Hepatocyte (in vitro differentiated cells): ENCODE measurements around the gene TNFAIP8L2. TPM values are rescaled to one million over a fixed set of nuclear protein-coding genes. Genes with fewer than 3 reads are reported as not detected.

Experiments
- DNase-seq: peaks from one replicate; pipeline ENCODE4 v3.0.0-alpha.2; 2016; ENCODE audit warnings: low spot score
- H2AFZ ChIP-seq: fragments of 200-600 bp; sonication (generic); 2 replicates; pipeline ENCODE4 v1.6.0; 2016; ENCODE audit warnings: antibody characterized with exemption, mild to moderate bottlenecking
- H3K27ac ChIP-seq: fragments of 200-600 bp; sonication (generic); 2 replicates; pipeline ENCODE4 v1.5.1; 2016; ENCODE audit warnings: mild to moderate bottlenecking
- H3K27me3 ChIP-seq: fragments of 200-600 bp; sonication (generic); 2 replicates; pipeline ENCODE4 v1.6.1; 2016
- H3K36me3 ChIP-seq: fragments of 200-600 bp; sonication (generic); replicated peaks from 2 replicates; pipeline ENCODE4 v1.5.1; 2016; ENCODE audit warnings: low read depth; ENCODE audit not compliant: insufficient read depth
- H3K4me1 ChIP-seq: fragments of 200-600 bp; sonication (generic); 2 replicates; pipeline ENCODE4 v1.5.1; 2016; ENCODE audit warnings: mild to moderate bottlenecking, moderate library complexity; ENCODE audit not compliant: insufficient read depth
- H3K4me2 ChIP-seq: fragments of 200-600 bp; sonication (generic); 2 replicates; pipeline ENCODE4 v1.6.0; 2016
- H3K4me3 ChIP-seq: fragments of 200-600 bp; sonication (generic); 2 replicates; pipeline ENCODE4 v1.5.1; 2016; ENCODE audit warnings: mild to moderate bottlenecking
- H3K79me2 ChIP-seq: fragments of 200-600 bp; sonication (generic); 2 replicates; pipeline ENCODE4 v1.6.0; 2017; ENCODE audit warnings: mild to moderate bottlenecking
- H3K9me2 ChIP-seq: fragments of 200-600 bp; sonication (generic); replicated peaks from 2 replicates; pipeline ENCODE4 v1.6.0; 2017; ENCODE audit warnings: mild to moderate bottlenecking; ENCODE audit not compliant: insufficient read depth
- H3K9me3 ChIP-seq: fragments of 200-600 bp; sonication (generic); 2 replicates; pipeline ENCODE4 v1.5.1; 2016; ENCODE audit warnings: low read depth, mild to moderate bottlenecking
- H4K20me1 ChIP-seq: fragments of 200-600 bp; sonication (generic); 2 replicates; pipeline ENCODE4 v1.6.0; 2016; ENCODE audit warnings: mild to moderate bottlenecking; ENCODE audit not compliant: insufficient read depth, poor library complexity, severe bottlenecking
- CTCF ChIP-seq: fragments of 200-600 bp; sonication (generic); IDR thresholded peaks from 2 replicates; pipeline ENCODE4 v1.5.1; 2016; ENCODE audit warnings: antibody characterized with exemption, mild to moderate bottlenecking; ENCODE audit not compliant: poor library complexity
- EZH2 ChIP-seq: fragments of 200-600 bp; sonication (generic); IDR thresholded peaks from 2 replicates; pipeline ENCODE4 v1.6.1; 2016; ENCODE audit warnings: antibody characterized with exemption, mild to moderate bottlenecking, borderline replicate concordance
- EZH2phosphoT487 ChIP-seq: fragments of 200-600 bp; sonication (generic); IDR thresholded peaks from one replicate; pipeline ENCODE4 v1.6.1; 2018; ENCODE audit warnings: antibody characterized with exemption, mild to moderate bottlenecking, low read depth, moderate library complexity; ENCODE audit not compliant: unreplicated experiment, severe bottlenecking
- WGBS: methylation state at CpG from one replicate; pipeline ENCODE4 v1.1.6; 2016; ENCODE audit warnings: low lambda C conversion rate; ENCODE audit errors: missing lambda C conversion rate; 5-methylcytosine and 5-hydroxymethylcytosine counted together
- polyA plus RNA-seq: library from polyadenylated mRNA; unstranded; fragments of >200 nt; fragmentation: Nextera tagmentation; extraction: Ambion mirVana; gene quantifications from 2 replicates; pipeline ENCODE4 v1.2.1, GENCODE V29; 2016
- total RNA-seq: library from RNA; depleted of rRNA; stranded (reverse); fragments of >200 nt; gene quantifications from 2 replicates; pipeline ENCODE4 v1.2.3, GENCODE V29; 2014

TNFAIP8L2 gene
- total and polyA plus RNA-seq, 2 experiments from 2014 or later = 0.70 TPM; not detected in 1

- no peak overlapping the region for H3K27ac ChIP-seq
- no peaks in the 10 kb centered on the region for H4K20me1 ChIP-seq
- H3K9me3 ChIP-seq = no peaks in the 10 kb centered on the region
- H3K4me3 ChIP-seq = no peak overlapping the region
- H3K27me3 ChIP-seq = peaks cover 17% of the 10 kb centered on the region
- no peak overlapping the region for H2AFZ ChIP-seq
- H3K4me2 ChIP-seq = peak overlapping the region; percentile 90
- TF ChIP-seq EZH2phosphoT487 (no peak), CTCF (no peak), EZH2 (no peak)
- no peaks in the 10 kb centered on the region for H3K36me3 ChIP-seq
- DNase-seq = no peak
- H3K9me2 ChIP-seq = no peaks in the 10 kb centered on the region
- peaks cover 14% of the 10 kb centered on the region for H3K4me1 ChIP-seq
- H3K79me2 ChIP-seq = no peaks in the 10 kb centered on the region
- WGBS = 63% methylated on average over 35 of the region's 65 CpGs
These were observed 23.2 kb upstream of the TNFAIP8L2 start for GRCh38 chr1:151133018-151133806.

GRCh38 chr1:151134396-151134795 lies 22.1 kb upstream of the TNFAIP8L2 start:
- Histone ChIP-seq H3K79me2 (no peaks in the 10 kb centered on the region), H2AFZ (no peak overlapping the region), H3K9me2 (no peaks in the 10 kb centered on the region), H3K27ac (no peak overlapping the region), H4K20me1 (no peaks in the 10 kb centered on the region), H3K27me3 (peaks cover 17% of the 10 kb centered on the region), H3K9me3 (no peaks in the 10 kb centered on the region), H3K4me1 (peaks cover 14% of the 10 kb centered on the region), H3K36me3 (no peaks in the 10 kb centered on the region), H3K4me3 (no peak overlapping the region), H3K4me2 (no peak overlapping the region)
- 98% methylated on average over 3 of the region's 3 CpGs for WGBS
- no peak for DNase-seq
- TF ChIP-seq CTCF = no peak
- no peak for TF ChIP-seq EZH2phosphoT487
- TF ChIP-seq EZH2 = no peak

- TF ChIP-seq CTCF (no peak), EZH2 (no peak), EZH2phosphoT487 (no peak)
- 97% methylated on average over 7 of the region's 7 CpGs for WGBS
- peaks cover 17% of the 10 kb centered on the region for H3K27me3 ChIP-seq
- H3K9me3 ChIP-seq = no peaks in the 10 kb centered on the region
- H3K79me2 ChIP-seq = no peaks in the 10 kb centered on the region
- H3K4me1 ChIP-seq = peaks cover 14% of the 10 kb centered on the region
- no peak for DNase-seq
- H4K20me1 ChIP-seq = no peaks in the 10 kb centered on the region
- no peaks in the 10 kb centered on the region for H3K36me3 ChIP-seq
- H3K4me3 ChIP-seq = no peak overlapping the region
- no peaks in the 10 kb centered on the region for H3K9me2 ChIP-seq
- no peak overlapping the region for H3K4me2 ChIP-seq
- H3K27ac ChIP-seq = no peak overlapping the region
- no peak overlapping the region for H2AFZ ChIP-seq
These were observed 21.5 kb upstream of the TNFAIP8L2 start for GRCh38 chr1:151134991-151135390.
